ENCODE results near the gene STOML2.

- TF ChIP-seq, protein P1, sequence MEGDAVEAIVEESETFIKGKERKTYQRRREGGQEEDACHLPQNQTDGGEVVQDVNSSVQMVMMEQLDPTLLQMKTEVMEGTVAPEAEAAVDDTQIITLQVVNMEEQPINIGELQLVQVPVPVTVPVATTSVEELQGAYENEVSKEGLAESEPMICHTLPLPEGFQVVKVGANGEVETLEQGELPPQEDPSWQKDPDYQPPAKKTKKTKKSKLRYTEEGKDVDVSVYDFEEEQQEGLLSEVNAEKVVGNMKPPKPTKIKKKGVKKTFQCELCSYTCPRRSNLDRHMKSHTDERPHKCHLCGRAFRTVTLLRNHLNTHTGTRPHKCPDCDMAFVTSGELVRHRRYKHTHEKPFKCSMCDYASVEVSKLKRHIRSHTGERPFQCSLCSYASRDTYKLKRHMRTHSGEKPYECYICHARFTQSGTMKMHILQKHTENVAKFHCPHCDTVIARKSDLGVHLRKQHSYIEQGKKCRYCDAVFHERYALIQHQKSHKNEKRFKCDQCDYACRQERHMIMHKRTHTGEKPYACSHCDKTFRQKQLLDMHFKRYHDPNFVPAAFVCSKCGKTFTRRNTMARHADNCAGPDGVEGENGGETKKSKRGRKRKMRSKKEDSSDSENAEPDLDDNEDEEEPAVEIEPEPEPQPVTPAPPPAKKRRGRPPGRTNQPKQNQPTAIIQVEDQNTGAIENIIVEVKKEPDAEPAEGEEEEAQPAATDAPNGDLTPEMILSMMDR (IDR thresholded peaks at IDR 0.05 in 4 of 5, conservative IDR thresholded peaks at IDR 0.05 in 1 of 5), result no peak
- TF ChIP-seq POLR2A (IDR thresholded peaks at IDR 0.05), result no peak
Observed at GRCh38 chr9:35110327-35110761, 7.4 kb upstream of the STOML2 start.

Data from gastrocnemius medialis (tissue), 4 donors.